ENCODE measurements around the gene ATXN1. TPM values are rescaled to one million over a fixed set of nuclear protein-coding genes. Genes with fewer than 3 reads are reported as not detected.

ATXN1 gene
- total RNA-seq, 1 experiment from 2014 or later = 8.1 TPM

DNA sequence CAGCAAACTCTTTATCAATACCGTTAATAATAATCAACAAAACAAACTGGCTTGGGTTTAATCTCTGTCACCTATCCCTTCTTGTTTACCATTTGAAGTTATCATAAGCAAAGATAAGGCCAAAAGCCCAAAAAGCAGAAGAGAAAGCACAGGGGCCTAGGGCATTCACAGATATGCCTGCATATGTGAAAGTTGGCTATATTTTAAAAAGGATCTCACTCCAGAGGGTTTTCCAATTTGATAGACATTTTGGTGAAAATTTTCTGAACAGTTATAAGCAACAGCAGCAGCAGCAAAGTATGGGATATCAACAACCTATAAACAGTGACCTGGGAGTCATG, 101.1 kb downstream of the ATXN1 start:
- POLR2A ChIA-PET = no interaction called here
- no peak overlapping the region for H3K27ac Mint-ChIP-seq
- peaks cover 9% of the 10 kb centered on the region for H3K36me3 Mint-ChIP-seq
- DNase-seq (ENCODE audit: low spot score) = no peak
- CTCF ChIA-PET = no interaction called here
- no peak for TF ChIP-seq ZNF232 (CRISPR knock-in tag; IDR thresholded peaks at IDR 0.05)
- TF ChIP-seq NR3C1 (CRISPR knock-in tag; conservative IDR thresholded peaks at IDR 0.05; ENCODE audit: low read depth) = no peak
- TF ChIP-seq ZNF263 (CRISPR knock-in tag; IDR thresholded peaks at IDR 0.05; ENCODE audit: low read depth) = no peak
- TF ChIP-seq, protein P1, sequence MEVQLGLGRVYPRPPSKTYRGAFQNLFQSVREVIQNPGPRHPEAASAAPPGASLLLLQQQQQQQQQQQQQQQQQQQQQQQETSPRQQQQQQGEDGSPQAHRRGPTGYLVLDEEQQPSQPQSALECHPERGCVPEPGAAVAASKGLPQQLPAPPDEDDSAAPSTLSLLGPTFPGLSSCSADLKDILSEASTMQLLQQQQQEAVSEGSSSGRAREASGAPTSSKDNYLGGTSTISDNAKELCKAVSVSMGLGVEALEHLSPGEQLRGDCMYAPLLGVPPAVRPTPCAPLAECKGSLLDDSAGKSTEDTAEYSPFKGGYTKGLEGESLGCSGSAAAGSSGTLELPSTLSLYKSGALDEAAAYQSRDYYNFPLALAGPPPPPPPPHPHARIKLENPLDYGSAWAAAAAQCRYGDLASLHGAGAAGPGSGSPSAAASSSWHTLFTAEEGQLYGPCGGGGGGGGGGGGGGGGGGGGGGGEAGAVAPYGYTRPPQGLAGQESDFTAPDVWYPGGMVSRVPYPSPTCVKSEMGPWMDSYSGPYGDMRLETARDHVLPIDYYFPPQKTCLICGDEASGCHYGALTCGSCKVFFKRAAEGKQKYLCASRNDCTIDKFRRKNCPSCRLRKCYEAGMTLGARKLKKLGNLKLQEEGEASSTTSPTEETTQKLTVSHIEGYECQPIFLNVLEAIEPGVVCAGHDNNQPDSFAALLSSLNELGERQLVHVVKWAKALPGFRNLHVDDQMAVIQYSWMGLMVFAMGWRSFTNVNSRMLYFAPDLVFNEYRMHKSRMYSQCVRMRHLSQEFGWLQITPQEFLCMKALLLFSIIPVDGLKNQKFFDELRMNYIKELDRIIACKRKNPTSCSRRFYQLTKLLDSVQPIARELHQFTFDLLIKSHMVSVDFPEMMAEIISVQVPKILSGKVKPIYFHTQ (CRISPR knock-in tag; IDR thresholded peaks at IDR 0.05) = no peak
- TF ChIP-seq, protein P2, sequence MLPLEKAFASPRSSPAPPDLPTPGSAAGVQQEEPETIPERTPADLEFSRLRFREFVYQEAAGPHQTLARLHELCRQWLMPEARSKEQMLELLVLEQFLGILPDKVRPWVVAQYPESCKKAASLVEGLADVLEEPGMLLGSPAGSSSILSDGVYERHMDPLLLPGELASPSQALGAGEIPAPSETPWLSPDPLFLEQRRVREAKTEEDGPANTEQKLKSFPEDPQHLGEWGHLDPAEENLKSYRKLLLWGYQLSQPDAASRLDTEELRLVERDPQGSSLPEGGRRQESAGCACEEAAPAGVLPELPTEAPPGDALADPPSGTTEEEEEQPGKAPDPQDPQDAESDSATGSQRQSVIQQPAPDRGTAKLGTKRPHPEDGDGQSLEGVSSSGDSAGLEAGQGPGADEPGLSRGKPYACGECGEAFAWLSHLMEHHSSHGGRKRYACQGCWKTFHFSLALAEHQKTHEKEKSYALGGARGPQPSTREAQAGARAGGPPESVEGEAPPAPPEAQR (CRISPR knock-in tag; IDR thresholded peaks at IDR 0.05) = no peak
- no peak for TF ChIP-seq TCF7 (CRISPR knock-in tag; IDR thresholded peaks at IDR 0.05; ENCODE audit: low read depth)
- TF ChIP-seq NR2C2 (CRISPR knock-in tag; IDR thresholded peaks at IDR 0.05) = no peak
- TF ChIP-seq ZNF121 (CRISPR knock-in tag; IDR thresholded peaks at IDR 0.05) = no peak
- no peak for TF ChIP-seq CBFB (CRISPR knock-in tag; IDR thresholded peaks at IDR 0.05; ENCODE audit: low read depth)
- no peak for TF ChIP-seq IRF2 (CRISPR knock-in tag; IDR thresholded peaks at IDR 0.05; ENCODE audit: borderline replicate concordance, low read depth)
- no peak for TF ChIP-seq ZNF219 (CRISPR knock-in tag; IDR thresholded peaks at IDR 0.05; ENCODE audit: borderline replicate concordance)
- TF ChIP-seq, protein P3, sequence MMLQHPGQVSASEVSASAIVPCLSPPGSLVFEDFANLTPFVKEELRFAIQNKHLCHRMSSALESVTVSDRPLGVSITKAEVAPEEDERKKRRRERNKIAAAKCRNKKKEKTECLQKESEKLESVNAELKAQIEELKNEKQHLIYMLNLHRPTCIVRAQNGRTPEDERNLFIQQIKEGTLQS (CRISPR knock-in tag; conservative IDR thresholded peaks at IDR 0.05) = no peak
- TF ChIP-seq, protein P4, sequence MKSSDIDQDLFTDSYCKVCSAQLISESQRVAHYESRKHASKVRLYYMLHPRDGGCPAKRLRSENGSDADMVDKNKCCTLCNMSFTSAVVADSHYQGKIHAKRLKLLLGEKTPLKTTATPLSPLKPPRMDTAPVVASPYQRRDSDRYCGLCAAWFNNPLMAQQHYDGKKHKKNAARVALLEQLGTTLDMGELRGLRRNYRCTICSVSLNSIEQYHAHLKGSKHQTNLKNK (CRISPR knock-in tag; IDR thresholded peaks at IDR 0.05) = no peak
- no peak for TF ChIP-seq ZNF423 (CRISPR knock-in tag; IDR thresholded peaks at IDR 0.05)
- TF ChIP-seq KAT7 (CRISPR knock-in tag; IDR thresholded peaks at IDR 0.05; ENCODE audit: borderline replicate concordance) = no peak
- no peak for TF ChIP-seq ESRRA (CRISPR knock-in tag; IDR thresholded peaks at IDR 0.05; ENCODE audit: borderline replicate concordance)
- no peak for TF ChIP-seq SMAD3 (CRISPR knock-in tag; IDR thresholded peaks at IDR 0.05; ENCODE audit: borderline replicate concordance)
- TF ChIP-seq, protein P5, sequence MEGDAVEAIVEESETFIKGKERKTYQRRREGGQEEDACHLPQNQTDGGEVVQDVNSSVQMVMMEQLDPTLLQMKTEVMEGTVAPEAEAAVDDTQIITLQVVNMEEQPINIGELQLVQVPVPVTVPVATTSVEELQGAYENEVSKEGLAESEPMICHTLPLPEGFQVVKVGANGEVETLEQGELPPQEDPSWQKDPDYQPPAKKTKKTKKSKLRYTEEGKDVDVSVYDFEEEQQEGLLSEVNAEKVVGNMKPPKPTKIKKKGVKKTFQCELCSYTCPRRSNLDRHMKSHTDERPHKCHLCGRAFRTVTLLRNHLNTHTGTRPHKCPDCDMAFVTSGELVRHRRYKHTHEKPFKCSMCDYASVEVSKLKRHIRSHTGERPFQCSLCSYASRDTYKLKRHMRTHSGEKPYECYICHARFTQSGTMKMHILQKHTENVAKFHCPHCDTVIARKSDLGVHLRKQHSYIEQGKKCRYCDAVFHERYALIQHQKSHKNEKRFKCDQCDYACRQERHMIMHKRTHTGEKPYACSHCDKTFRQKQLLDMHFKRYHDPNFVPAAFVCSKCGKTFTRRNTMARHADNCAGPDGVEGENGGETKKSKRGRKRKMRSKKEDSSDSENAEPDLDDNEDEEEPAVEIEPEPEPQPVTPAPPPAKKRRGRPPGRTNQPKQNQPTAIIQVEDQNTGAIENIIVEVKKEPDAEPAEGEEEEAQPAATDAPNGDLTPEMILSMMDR (IDR thresholded peaks at IDR 0.05) = no peak
- H3K4me3 Mint-ChIP-seq = no peak overlapping the region
- peaks cover 10% of the 10 kb centered on the region for H3K9me3 Mint-ChIP-seq
- ATAC-seq = no peak
- H3K4me1 Mint-ChIP-seq = peaks cover 15% of the 10 kb centered on the region
- no peaks in the 10 kb centered on the region for H3K27me3 Mint-ChIP-seq (ENCODE audit: low read depth)

DNA sequence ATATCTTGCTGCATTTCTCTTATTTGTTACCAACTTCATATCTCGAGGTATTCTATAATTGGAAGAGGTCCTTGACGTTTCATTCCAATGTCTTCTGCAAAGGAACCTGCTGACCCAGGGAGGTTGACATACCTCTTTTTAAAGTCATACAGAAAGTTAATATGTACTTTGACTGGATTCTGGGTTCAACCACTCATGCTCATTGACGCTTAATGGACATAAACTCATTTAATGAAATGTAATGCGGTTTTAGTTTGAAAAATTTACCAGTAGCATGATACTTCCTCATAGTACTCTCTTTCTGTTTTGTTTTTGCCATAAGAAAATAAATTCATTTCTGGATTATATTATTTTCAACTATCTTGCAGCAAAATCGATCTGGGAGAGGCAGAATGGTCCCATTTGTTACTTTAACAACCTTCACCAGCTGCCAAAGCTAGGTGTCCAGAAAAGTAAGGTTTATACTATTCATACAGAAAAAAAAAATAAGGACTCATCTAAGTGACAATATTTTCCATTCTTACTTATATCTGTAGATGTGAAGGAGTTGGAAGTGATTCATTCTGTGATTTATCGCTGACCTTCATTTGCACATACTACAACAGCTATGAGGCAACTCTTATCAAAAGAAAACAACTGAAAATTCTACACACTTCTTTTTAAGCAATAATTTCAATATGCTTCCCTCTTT, 101.6 kb downstream of the ATXN1 start:
- H3K4me1 Mint-ChIP-seq = peaks cover 15% of the 10 kb centered on the region
- H3K9me3 Mint-ChIP-seq = peaks cover 10% of the 10 kb centered on the region
- H3K4me3 Mint-ChIP-seq = no peak overlapping the region
- H3K36me3 Mint-ChIP-seq = peaks cover 9% of the 10 kb centered on the region
- no peak for DNase-seq (ENCODE audit: low spot score)
- no peak for ATAC-seq
- POLR2A ChIA-PET = no interaction called here
- CTCF ChIA-PET = no interaction called here
- no peaks in the 10 kb centered on the region for H3K27me3 Mint-ChIP-seq (ENCODE audit: low read depth)
- no peak overlapping the region for H3K27ac Mint-ChIP-seq
- TF ChIP-seq NR3C1 (CRISPR knock-in tag; conservative IDR thresholded peaks at IDR 0.05; ENCODE audit: low read depth) (no peak), SMAD4 (CRISPR knock-in tag; IDR thresholded peaks at IDR 0.05) (no peak), ETV6 (CRISPR knock-in tag; IDR thresholded peaks at IDR 0.05) (no peak), ESRRA (CRISPR knock-in tag; IDR thresholded peaks at IDR 0.05; ENCODE audit: borderline replicate concordance) (no peak), GABPB1 (CRISPR knock-in tag; IDR thresholded peaks at IDR 0.05) (no peak), ZNF396 (CRISPR knock-in tag; IDR thresholded peaks at IDR 0.05; ENCODE audit: borderline replicate concordance) (no peak), SP1 (CRISPR knock-in tag; conservative IDR thresholded peaks at IDR 0.05) (no peak), ATF1 (CRISPR knock-in tag; IDR thresholded peaks at IDR 0.05) (no peak)
- TF ChIP-seq, protein P6, sequence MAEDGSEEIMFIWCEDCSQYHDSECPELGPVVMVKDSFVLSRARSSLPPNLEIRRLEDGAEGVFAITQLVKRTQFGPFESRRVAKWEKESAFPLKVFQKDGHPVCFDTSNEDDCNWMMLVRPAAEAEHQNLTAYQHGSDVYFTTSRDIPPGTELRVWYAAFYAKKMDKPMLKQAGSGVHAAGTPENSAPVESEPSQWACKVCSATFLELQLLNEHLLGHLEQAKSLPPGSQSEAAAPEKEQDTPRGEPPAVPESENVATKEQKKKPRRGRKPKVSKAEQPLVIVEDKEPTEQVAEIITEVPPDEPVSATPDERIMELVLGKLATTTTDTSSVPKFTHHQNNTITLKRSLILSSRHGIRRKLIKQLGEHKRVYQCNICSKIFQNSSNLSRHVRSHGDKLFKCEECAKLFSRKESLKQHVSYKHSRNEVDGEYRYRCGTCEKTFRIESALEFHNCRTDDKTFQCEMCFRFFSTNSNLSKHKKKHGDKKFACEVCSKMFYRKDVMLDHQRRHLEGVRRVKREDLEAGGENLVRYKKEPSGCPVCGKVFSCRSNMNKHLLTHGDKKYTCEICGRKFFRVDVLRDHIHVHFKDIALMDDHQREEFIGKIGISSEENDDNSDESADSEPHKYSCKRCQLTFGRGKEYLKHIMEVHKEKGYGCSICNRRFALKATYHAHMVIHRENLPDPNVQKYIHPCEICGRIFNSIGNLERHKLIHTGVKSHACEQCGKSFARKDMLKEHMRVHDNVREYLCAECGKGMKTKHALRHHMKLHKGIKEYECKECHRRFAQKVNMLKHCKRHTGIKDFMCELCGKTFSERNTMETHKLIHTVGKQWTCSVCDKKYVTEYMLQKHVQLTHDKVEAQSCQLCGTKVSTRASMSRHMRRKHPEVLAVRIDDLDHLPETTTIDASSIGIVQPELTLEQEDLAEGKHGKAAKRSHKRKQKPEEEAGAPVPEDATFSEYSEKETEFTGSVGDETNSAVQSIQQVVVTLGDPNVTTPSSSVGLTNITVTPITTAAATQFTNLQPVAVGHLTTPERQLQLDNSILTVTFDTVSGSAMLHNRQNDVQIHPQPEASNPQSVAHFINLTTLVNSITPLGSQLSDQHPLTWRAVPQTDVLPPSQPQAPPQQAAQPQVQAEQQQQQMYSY (CRISPR knock-in tag; IDR thresholded peaks at IDR 0.05) = no peak

Data from WTC11 (cell line).